GM12872 (cell line): ENCODE data around the gene DHDH.

Experiments
- TF ChIP-seq, protein P1 (sequence below): IDR thresholded peaks from 3 replicates; pipeline ENCODE4 v1.5.1; 2011; ENCODE audit warnings: low read depth, mild to moderate bottlenecking, low read length, moderate library complexity; ENCODE audit not compliant: insufficient read depth

Gene DHDH

DNA sequence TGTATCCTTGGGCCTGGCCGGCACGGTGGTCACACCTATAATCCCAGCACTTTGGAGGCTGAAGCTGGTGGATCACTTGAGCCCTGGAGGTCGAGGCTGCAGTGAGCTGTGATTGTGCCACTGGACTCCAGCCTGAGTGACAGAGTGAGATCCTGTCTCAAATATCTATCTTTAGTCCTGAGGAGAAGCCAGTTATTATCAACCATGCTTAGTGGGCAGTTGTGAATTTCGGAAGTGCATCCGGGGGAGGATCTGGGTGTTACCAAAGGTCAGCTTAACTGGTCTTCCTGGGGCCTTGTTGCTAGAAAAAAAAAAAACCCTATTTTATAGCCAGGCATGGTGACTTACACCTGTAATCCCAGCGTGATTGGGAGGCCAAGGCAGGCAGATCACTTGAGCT lies 9.6 kb downstream of the DHDH start:
- TF ChIP-seq, protein P1, sequence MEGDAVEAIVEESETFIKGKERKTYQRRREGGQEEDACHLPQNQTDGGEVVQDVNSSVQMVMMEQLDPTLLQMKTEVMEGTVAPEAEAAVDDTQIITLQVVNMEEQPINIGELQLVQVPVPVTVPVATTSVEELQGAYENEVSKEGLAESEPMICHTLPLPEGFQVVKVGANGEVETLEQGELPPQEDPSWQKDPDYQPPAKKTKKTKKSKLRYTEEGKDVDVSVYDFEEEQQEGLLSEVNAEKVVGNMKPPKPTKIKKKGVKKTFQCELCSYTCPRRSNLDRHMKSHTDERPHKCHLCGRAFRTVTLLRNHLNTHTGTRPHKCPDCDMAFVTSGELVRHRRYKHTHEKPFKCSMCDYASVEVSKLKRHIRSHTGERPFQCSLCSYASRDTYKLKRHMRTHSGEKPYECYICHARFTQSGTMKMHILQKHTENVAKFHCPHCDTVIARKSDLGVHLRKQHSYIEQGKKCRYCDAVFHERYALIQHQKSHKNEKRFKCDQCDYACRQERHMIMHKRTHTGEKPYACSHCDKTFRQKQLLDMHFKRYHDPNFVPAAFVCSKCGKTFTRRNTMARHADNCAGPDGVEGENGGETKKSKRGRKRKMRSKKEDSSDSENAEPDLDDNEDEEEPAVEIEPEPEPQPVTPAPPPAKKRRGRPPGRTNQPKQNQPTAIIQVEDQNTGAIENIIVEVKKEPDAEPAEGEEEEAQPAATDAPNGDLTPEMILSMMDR, result no peak

DNA sequence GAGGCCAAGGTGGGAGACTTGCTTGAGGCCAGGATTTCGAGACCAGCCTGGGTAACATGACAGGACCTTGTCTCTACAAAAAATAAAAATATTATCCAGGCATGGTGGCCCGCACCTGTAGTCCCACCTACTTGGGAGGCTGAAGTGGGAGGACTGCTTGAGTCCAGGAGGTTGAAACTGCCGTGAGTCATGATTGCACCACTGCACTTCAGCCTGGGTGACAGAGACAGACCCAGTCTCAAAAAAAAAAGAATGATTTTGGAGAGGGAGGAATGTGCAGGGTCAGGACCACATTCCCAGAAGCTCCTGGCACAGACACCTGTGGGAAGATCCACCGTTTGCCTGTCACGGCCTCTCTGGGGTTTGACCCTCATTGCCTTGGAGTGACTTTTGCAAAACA lies 11.9 kb downstream of the DHDH start:
- TF ChIP-seq, protein P1, result no peak

DNA sequence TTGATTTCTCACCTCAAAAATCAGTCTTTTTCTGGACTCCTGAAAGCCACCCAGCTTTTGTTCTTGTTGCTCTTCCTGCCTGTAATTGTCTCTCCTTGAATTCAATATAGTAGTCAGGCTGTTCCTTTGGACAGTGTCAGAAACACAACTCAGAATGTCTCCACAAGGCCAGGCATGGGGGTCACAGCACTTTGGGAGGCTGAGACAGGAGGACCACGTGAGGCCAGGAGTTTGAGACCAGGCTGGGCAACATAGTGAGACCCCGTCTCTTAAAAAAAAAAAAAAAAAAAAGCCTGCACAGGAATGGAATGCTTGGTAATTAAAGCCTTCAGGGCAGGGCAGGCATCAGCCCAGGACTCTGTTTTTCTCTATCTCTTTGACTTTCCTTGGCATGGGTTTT lies 12.3 kb downstream of the DHDH start:
- TF ChIP-seq, protein P1, result no peak

GRCh38 chr19:48946463-48947257 lies 13.2 kb downstream of the DHDH start:
- TF ChIP-seq, protein P1, result no peak

- TF ChIP-seq, protein P1, result no peak
Measured at GRCh38 chr19:48947258-48947542, 13.7 kb downstream of the DHDH start.

- TF ChIP-seq, protein P1, result no peak
Measured at GRCh38 chr19:48950159-48950558, 16.7 kb downstream of the DHDH start.

- TF ChIP-seq, protein P1, result no peak
Measured at GRCh38 chr19:48950830-48951519, 17.5 kb downstream of the DHDH start.
